Neural cell (in vitro differentiated cells): ENCODE data around the gene ATP5F1E. TPM values are rescaled to one million over a fixed set of nuclear protein-coding genes. Genes with fewer than 3 reads are reported as not detected.

ENCODE experiments used
- H2AFZ ChIP-seq: fragments of 200-600, 300-800 bp; sonication (generic), shearing (Covaris generic); 2 replicates; pipeline ENCODE4 v1.6.0; 2014; ENCODE audit warnings: low read depth, mild to moderate bottlenecking, antibody characterized with exemption, low read length, moderate library complexity
- H3F3A ChIP-seq: fragments of 200-600 bp; shearing (Covaris generic); 2 replicates; pipeline ENCODE4 v1.6.1; 2016; ENCODE audit warnings: mild to moderate bottlenecking, moderate library complexity, mixed read lengths, antibody characterized with exemption, low read length; ENCODE audit not compliant: insufficient read depth, poor library complexity, severe bottlenecking
- H3K27ac ChIP-seq: fragments of 200-600, 300-800 bp; sonication (generic), shearing (Covaris generic); 2 replicates; pipeline ENCODE4 v1.5.1; 2014; ENCODE audit warnings: mild to moderate bottlenecking, low read length, moderate library complexity
- H3K27me3 ChIP-seq: fragments of 300-800, 200-600 bp; sonication (generic), shearing (Covaris generic); 2 replicates; pipeline ENCODE4 v1.6.0; 2014; ENCODE audit warnings: mild to moderate bottlenecking, low read depth, low read length, moderate library complexity; ENCODE audit not compliant: insufficient read depth
- H3K36me3 ChIP-seq: fragments of 300-800, 200-600 bp; sonication (generic), shearing (Covaris generic); 2 replicates; pipeline ENCODE4 v1.5.1; 2014; ENCODE audit warnings: mild to moderate bottlenecking, antibody characterized with exemption, low read length, moderate library complexity; ENCODE audit not compliant: insufficient read depth
- H3K4me2 ChIP-seq: fragments of 300-800, 200-600 bp; sonication (generic), shearing (Covaris generic); 2 replicates; pipeline ENCODE4 v1.6.0; 2014; ENCODE audit warnings: mild to moderate bottlenecking, low read length
- H3K4me3 ChIP-seq: fragments of 300-800, 200-600 bp; sonication (generic), shearing (Covaris generic); 2 replicates; pipeline ENCODE4 v1.5.1; 2014; ENCODE audit warnings: mild to moderate bottlenecking, low read length, moderate library complexity
- H3K79me2 ChIP-seq: fragments of 200-600 bp; shearing (Covaris generic); replicated peaks from 2 replicates; pipeline ENCODE4 v1.6.0; 2014; ENCODE audit warnings: mild to moderate bottlenecking, low read length, moderate library complexity; ENCODE audit not compliant: insufficient read depth
- H3K9ac ChIP-seq: fragments of 300-800, 200-600 bp; sonication (generic), shearing (Covaris generic); 2 replicates; pipeline ENCODE4 v1.6.1; 2016; ENCODE audit warnings: mild to moderate bottlenecking, low read length, mixed read lengths
- H3K9me2 ChIP-seq: fragments of 200-600 bp; shearing (Covaris generic); 2 replicates; pipeline ENCODE4 v1.6.1; 2016; ENCODE audit warnings: mild to moderate bottlenecking, low read length, mixed read lengths; ENCODE audit not compliant: insufficient read depth
- H3K9me3 ChIP-seq: fragments of 200-600, 300-800 bp; sonication (generic), shearing (Covaris generic); 2 replicates; pipeline ENCODE4 v1.6.1; 2016; ENCODE audit warnings: mild to moderate bottlenecking, mixed run types, low read length, moderate library complexity, mixed read lengths
- H4K20me1 ChIP-seq: fragments of 200-600 bp; shearing (Covaris generic); 2 replicates; pipeline ENCODE4 v1.6.1; 2016; ENCODE audit warnings: mild to moderate bottlenecking, mixed run types; ENCODE audit not compliant: insufficient read depth
- CTCF ChIP-seq: fragments of 450-650 bp; IDR thresholded peaks from 2 replicates; pipeline ENCODE4 v1.5.1; 2014; ENCODE audit warnings: antibody characterized with exemption, mild to moderate bottlenecking, moderate library complexity; ENCODE audit not compliant: poor library complexity, severe bottlenecking
- EP300 ChIP-seq: fragments of 450-650 bp; conservative IDR thresholded peaks from 2 replicates; pipeline ENCODE4 v1.6.1; 2014; ENCODE audit warnings: antibody characterized with exemption, mild to moderate bottlenecking, moderate library complexity; ENCODE audit not compliant: poor library complexity, severe bottlenecking
- EZH2 ChIP-seq: fragments of 200-600, 300-800 bp; shearing (Covaris generic), sonication (generic); IDR thresholded peaks from 2 replicates; pipeline ENCODE4 v1.6.1; 2014; ENCODE audit warnings: antibody characterized with exemption, low read length, borderline replicate concordance, mild to moderate bottlenecking; ENCODE audit not compliant: insufficient read depth, poor library complexity, severe bottlenecking
- MXI1 ChIP-seq: fragments of 450-650 bp; conservative IDR thresholded peaks from 2 replicates; pipeline ENCODE4 v1.6.1; 2014; ENCODE audit warnings: antibody characterized with exemption, mild to moderate bottlenecking; ENCODE audit not compliant: poor library complexity, severe bottlenecking
- POLR2AphosphoS5 ChIP-seq: IDR thresholded peaks from 2 replicates; pipeline ENCODE4 v1.6.1; 2012
- RAD21 ChIP-seq: fragments of 450-650 bp; conservative IDR thresholded peaks from 2 replicates; pipeline ENCODE4 v1.6.1; 2014; ENCODE audit warnings: antibody characterized with exemption, mild to moderate bottlenecking, moderate library complexity
- REST ChIP-seq: IDR thresholded peaks from 2 replicates; pipeline ENCODE4 v1.6.1; 2012; ENCODE audit warnings: borderline replicate concordance
- SMC3 ChIP-seq: fragments of 450-650 bp; conservative IDR thresholded peaks from 2 replicates; pipeline ENCODE4 v1.6.1; 2014; ENCODE audit warnings: antibody characterized with exemption, mild to moderate bottlenecking, moderate library complexity; ENCODE audit not compliant: poor library complexity
- TAF1 ChIP-seq: IDR thresholded peaks from 2 replicates; pipeline ENCODE4 v1.6.1; 2012; ENCODE audit warnings: low read depth
- polyA plus RNA-seq: library from polyadenylated mRNA; depleted of rRNA; stranded (reverse); fragments of >200 nt; gene quantifications from 2 replicates; pipeline ENCODE4 v1.2.3, GENCODE V29; 2014

Gene ATP5F1E
- polyA plus RNA-seq, 1 donor from 2014 or later = 133 TPM

- H3K27me3 ChIP-seq = no peaks in the 10 kb centered on the region
- TF ChIP-seq RAD21 = no peak
- no peak for TF ChIP-seq TAF1
- TF ChIP-seq POLR2AphosphoS5 = no peak
- TF ChIP-seq CTCF = no peak
- TF ChIP-seq MXI1 = no peak
- no peak for TF ChIP-seq EP300
- TF ChIP-seq SMC3 = no peak
- no peak overlapping the region for H3K4me2 ChIP-seq
- H2AFZ ChIP-seq = no peak overlapping the region
- H3K9me2 ChIP-seq = no peaks in the 10 kb centered on the region
- H3K27ac ChIP-seq = no peak overlapping the region
- H3K4me3 ChIP-seq = no peak overlapping the region
- H3K9me3 ChIP-seq = no peaks in the 10 kb centered on the region
- H3K9ac ChIP-seq = no peak overlapping the region
- no peaks in the 10 kb centered on the region for H4K20me1 ChIP-seq
- no peaks in the 10 kb centered on the region for H3F3A ChIP-seq
- peaks cover 4% of the 10 kb centered on the region for H3K79me2 ChIP-seq
- peaks cover 17% of the 10 kb centered on the region for H3K36me3 ChIP-seq
Observed at GRCh38 chr20:58989196-58989595, 42.9 kb downstream of the ATP5F1E start.

GRCh38 chr20:58988565-58988882 lies 43.6 kb downstream of the ATP5F1E start:
- Histone ChIP-seq H3K9me3 (no peaks in the 10 kb centered on the region), H3K79me2 (peaks cover 8% of the 10 kb centered on the region), H3K4me3 (no peak overlapping the region), H3K27ac (no peak overlapping the region), H3K9me2 (no peaks in the 10 kb centered on the region), H3K27me3 (no peaks in the 10 kb centered on the region), H3K4me2 (no peak overlapping the region), H3K9ac (no peak overlapping the region), H3F3A (no peaks in the 10 kb centered on the region), H2AFZ (no peak overlapping the region), H4K20me1 (no peaks in the 10 kb centered on the region), H3K36me3 (peaks cover 14% of the 10 kb centered on the region)
- TF ChIP-seq EZH2 (no peak), CTCF (no peak), RAD21 (no peak), REST (no peak), MXI1 (no peak), SMC3 (no peak), TAF1 (no peak), EP300 (no peak), POLR2AphosphoS5 (no peak)
